Loucy (cell line): ENCODE data around the gene SLFN5.

Experiments used
- H2AFZ ChIP-seq: fragments of 200-600 bp; sonication (generic); 2 replicates; pipeline ENCODE4 v1.6.0; 2016; ENCODE audit warnings: antibody characterized with exemption, mild to moderate bottlenecking, low read length, moderate library complexity
- H3F3A ChIP-seq: fragments of 200-600 bp; 2 replicates; pipeline ENCODE4 v1.6.0; 2016; ENCODE audit warnings: antibody characterized with exemption, low read depth, mild to moderate bottlenecking
- H3K27me3 ChIP-seq: fragments of 200-600 bp; sonication (generic); 2 replicates; pipeline ENCODE4 v1.6.1; 2014; ENCODE audit warnings: low read length, mild to moderate bottlenecking; ENCODE audit not compliant: insufficient read depth, poor library complexity, severe bottlenecking
- H3K36me3 ChIP-seq: fragments of 200-600 bp; sonication (generic); 2 replicates; pipeline ENCODE4 v1.6.1; 2016; ENCODE audit warnings: low read length; ENCODE audit not compliant: insufficient read depth
- H3K4me1 ChIP-seq: fragments of 200-600 bp; sonication (generic); 2 replicates; pipeline ENCODE4 v1.5.1; 2014; ENCODE audit warnings: low read length, mild to moderate bottlenecking; ENCODE audit not compliant: insufficient read depth, poor library complexity, severe bottlenecking
- H3K4me2 ChIP-seq: fragments of 200-600 bp; sonication (generic); 2 replicates; pipeline ENCODE4 v1.6.0; 2014; ENCODE audit warnings: antibody characterized with exemption, low read length, low read depth, mild to moderate bottlenecking; ENCODE audit not compliant: poor library complexity, severe bottlenecking
- H3K4me3 ChIP-seq: fragments of 200-600 bp; sonication (generic); 2 replicates; pipeline ENCODE4 v1.5.1; 2014; ENCODE audit warnings: low read length, mild to moderate bottlenecking, mixed read lengths; ENCODE audit not compliant: poor library complexity, severe bottlenecking
- H3K79me2 ChIP-seq: fragments of 200-600 bp; sonication (generic); 2 replicates; pipeline ENCODE4 v1.6.1; 2014; ENCODE audit warnings: low read length; ENCODE audit not compliant: insufficient read depth
- H3K9ac ChIP-seq: fragments of 200-600 bp; sonication (generic); 2 replicates; pipeline ENCODE4 v1.6.0; 2014; ENCODE audit warnings: mild to moderate bottlenecking, low read depth, low read length, moderate library complexity; ENCODE audit not compliant: poor library complexity, severe bottlenecking
- H3K9me2 ChIP-seq: fragments of 200-600 bp; sonication (generic); replicated peaks from 2 replicates; pipeline ENCODE4 v1.6.1; 2016; ENCODE audit warnings: low read depth, low read length, mixed read lengths
- H3K9me3 ChIP-seq: fragments of 200-600 bp; sonication (generic); 2 replicates; pipeline ENCODE4 v1.6.1; 2014; ENCODE audit warnings: mild to moderate bottlenecking, antibody characterized with exemption, low read length, low read depth; ENCODE audit not compliant: insufficient read depth
- H4K20me1 ChIP-seq: fragments of 200-600 bp; sonication (generic); 2 replicates; pipeline ENCODE4 v1.6.0; 2014; ENCODE audit warnings: antibody characterized with exemption, low read length, mild to moderate bottlenecking; ENCODE audit not compliant: insufficient read depth, poor library complexity, severe bottlenecking
- CTCF ChIP-seq: fragments of 200-600 bp; sonication (generic); conservative IDR thresholded peaks from 2 replicates; pipeline ENCODE4 v1.5.1; 2014; ENCODE audit warnings: mild to moderate bottlenecking, antibody characterized with exemption, low read length
- EZH2phosphoT487 ChIP-seq: fragments of 200-600 bp; IDR thresholded peaks from 2 replicates; pipeline ENCODE4 v1.6.1; 2018; ENCODE audit warnings: antibody characterized with exemption, mild to moderate bottlenecking, moderate library complexity, borderline replicate concordance

SLFN5 gene

DNA sequence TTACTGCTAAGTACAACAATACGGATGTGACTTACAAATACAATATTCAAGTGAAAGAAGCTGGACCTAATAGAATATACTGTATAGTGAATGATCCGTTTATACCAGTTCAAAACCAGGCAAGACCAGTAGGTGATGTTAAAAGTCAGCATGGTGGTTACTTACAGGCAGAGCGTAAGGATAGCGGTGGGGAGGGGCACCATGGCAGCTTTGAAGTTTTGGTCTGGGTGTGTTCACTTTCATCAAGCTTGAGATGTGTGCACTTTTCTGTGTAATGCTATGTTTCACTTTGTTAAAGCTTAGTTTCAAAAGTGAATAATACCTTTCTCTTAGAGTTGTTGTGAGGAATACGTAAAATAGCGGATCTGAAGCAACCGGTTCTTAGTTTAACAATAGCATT, 32.1 kb upstream of the SLFN5 start:
- no peaks in the 10 kb centered on the region for H3K9me2 ChIP-seq
- H3F3A ChIP-seq: no peaks in the 10 kb centered on the region; the same call in 1 of the 2 replicates
- peaks cover 27% of the 10 kb centered on the region for H3K4me1 ChIP-seq
- H2AFZ ChIP-seq: no peak overlapping the region
- peaks cover 90% of the 10 kb centered on the region for H3K27me3 ChIP-seq
- H3K36me3 ChIP-seq: no peaks in the 10 kb centered on the region
- H3K9ac ChIP-seq: no peak overlapping the region
- no peak overlapping the region for H3K4me2 ChIP-seq
- H4K20me1 ChIP-seq: peaks cover 4% of the 10 kb centered on the region
- H3K79me2 ChIP-seq: no peaks in the 10 kb centered on the region
- no peaks in the 10 kb centered on the region for H3K9me3 ChIP-seq
- no peak overlapping the region for H3K4me3 ChIP-seq
- TF ChIP-seq CTCF (no peak), EZH2phosphoT487 (no peak)

- Histone ChIP-seq H3K9ac (no peak overlapping the region), H3K4me2 (no peak overlapping the region)
Measured at GRCh38 chr17:35212668-35213067, 30.2 kb upstream of the SLFN5 start.

GRCh38 chr17:35213412-35213940, 29.4 kb upstream of the SLFN5 start:
- no peaks in the 10 kb centered on the region for H3K36me3 ChIP-seq
- H3K4me2 ChIP-seq: peak overlapping the region; percentile 85
- peak overlapping the region; percentile 41 for H3K4me3 ChIP-seq
- peaks cover 90% of the 10 kb centered on the region for H3K27me3 ChIP-seq
- no peaks in the 10 kb centered on the region for H3K9me3 ChIP-seq
- H3F3A ChIP-seq: no peaks in the 10 kb centered on the region; the same call in 1 of the 2 replicates
- no peak overlapping the region for H2AFZ ChIP-seq
- peaks cover 4% of the 10 kb centered on the region for H4K20me1 ChIP-seq
- peaks cover 33% of the 10 kb centered on the region for H3K4me1 ChIP-seq
- H3K9ac ChIP-seq: no peak overlapping the region
- no peaks in the 10 kb centered on the region for H3K9me2 ChIP-seq
- TF ChIP-seq EZH2phosphoT487 (no peak), CTCF (no peak)
- H3K79me2 ChIP-seq: no peaks in the 10 kb centered on the region

More at GRCh38 chr17:35212668-35213067, 30.2 kb upstream of the SLFN5 start:
- Histone ChIP-seq H4K20me1 (peaks cover 4% of the 10 kb centered on the region), H3K9me2 (no peaks in the 10 kb centered on the region), H3K4me3 (no peak overlapping the region), H3K36me3 (no peaks in the 10 kb centered on the region), H3K79me2 (no peaks in the 10 kb centered on the region), H3K27me3 (peaks cover 90% of the 10 kb centered on the region), H2AFZ (no peak overlapping the region), H3F3A (no peaks in the 10 kb centered on the region; the same call in 1 of the 2 replicates), H3K4me1 (peaks cover 33% of the 10 kb centered on the region), H3K9me3 (no peaks in the 10 kb centered on the region)
- TF ChIP-seq EZH2phosphoT487 (no peak), CTCF (no peak)
